GM21786 (cell line): ENCODE results near the gene SOBP.

Experiments
- ATAC-seq: cut with Tn5 transposase; IDR thresholded peaks from one replicate; pipeline ENCODE4 v1.9.1; 2021; ENCODE audit not compliant: unreplicated experiment

Gene SOBP

GRCh38 chr6:107707346-107708275 lies 217.7 kb downstream of the SOBP start:
- no peak for ATAC-seq

GRCh38 chr6:107708435-107708834 lies 218.5 kb downstream of the SOBP start:
- ATAC-seq: no peak

GRCh38 chr6:107709341-107709740 lies 219.4 kb downstream of the SOBP start:
- ATAC-seq: no peak
